HG02938 (cell line): ENCODE results near the gene APBB3.

Experiments
- ATAC-seq: cut with Tn5 transposase; IDR thresholded peaks from one replicate; pipeline ENCODE4 v1.9.1; 2021; ENCODE audit warnings: mild to moderate bottlenecking, moderate library complexity; ENCODE audit not compliant: unreplicated experiment

APBB3 gene

GRCh38 chr5:140556438-140556837, 8.0 kb downstream of the APBB3 start:
- ATAC-seq, result no peak

- ATAC-seq, result peak; percentile 33
Observed at GRCh38 chr5:140555747-140556312, 8.6 kb downstream of the APBB3 start.

GRCh38 chr5:140554454-140554853, 9.9 kb downstream of the APBB3 start:
- no peak for ATAC-seq

GRCh38 chr5:140553657-140554056, 10.7 kb downstream of the APBB3 start:
- ATAC-seq, result no peak

DNA sequence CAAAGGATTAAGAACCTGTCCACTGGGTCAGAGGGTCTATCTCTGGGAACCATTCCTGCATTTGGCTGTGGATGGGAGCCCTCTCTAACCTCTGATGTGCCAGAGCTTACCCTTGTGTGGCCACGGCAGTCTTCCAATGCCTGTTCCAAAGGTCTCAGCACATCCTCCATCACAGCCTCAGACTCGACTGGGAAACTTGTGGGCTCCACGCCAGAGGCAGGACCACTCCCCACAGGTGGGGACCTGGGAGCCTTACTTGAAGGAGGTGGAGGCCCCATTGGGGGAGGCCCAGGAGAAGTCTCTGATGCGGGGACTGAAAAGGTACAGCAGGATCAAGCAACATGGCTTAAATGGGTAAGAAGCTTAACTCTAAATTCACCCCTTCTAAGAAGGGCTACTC, 12.5 kb downstream of the APBB3 start:
- no peak for ATAC-seq

DNA sequence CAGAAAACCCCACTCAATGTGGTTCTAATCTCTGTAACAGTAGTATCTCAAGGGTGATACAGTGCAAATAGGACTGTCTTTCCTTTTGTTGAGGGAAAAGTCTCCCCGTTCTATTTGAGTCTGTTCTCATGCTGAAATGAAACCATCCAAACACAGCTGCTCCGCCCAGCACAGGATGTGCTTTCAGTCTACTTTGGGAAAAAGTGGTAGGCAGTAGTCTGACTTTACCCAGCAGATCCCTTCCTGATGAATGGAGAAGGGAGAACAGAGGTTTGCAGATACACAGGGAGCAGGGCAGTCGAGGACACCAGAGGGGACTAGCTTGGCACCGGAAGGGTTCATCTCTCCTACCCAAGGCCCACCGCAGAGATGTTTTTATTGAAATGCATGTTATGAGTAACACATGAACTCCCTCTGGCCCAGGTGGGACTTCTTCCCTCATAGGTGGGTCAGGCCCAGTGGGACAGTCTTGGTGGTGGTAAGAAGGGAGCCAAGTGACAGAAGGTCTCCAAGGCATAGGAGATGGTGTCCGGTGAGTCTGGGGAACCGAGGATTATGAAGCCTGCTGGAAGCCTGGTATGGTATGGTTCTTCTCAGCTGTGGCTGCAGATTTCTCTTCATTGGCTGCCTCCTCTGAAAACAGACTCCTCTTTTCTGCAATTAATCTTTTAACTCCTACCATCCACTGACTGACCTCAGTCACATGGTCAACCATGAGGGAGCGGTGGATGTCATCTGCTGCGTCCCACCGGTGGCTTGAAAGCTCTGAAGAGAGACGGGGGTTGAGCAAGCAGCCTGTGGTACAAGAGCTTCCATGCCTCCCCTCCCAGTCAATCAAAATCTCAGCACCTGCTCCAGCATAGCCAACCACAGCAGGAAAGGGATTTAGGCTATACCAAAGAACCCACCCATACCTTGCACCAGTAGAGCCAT, 14.0 kb downstream of the APBB3 start:
- no peak for ATAC-seq

DNA sequence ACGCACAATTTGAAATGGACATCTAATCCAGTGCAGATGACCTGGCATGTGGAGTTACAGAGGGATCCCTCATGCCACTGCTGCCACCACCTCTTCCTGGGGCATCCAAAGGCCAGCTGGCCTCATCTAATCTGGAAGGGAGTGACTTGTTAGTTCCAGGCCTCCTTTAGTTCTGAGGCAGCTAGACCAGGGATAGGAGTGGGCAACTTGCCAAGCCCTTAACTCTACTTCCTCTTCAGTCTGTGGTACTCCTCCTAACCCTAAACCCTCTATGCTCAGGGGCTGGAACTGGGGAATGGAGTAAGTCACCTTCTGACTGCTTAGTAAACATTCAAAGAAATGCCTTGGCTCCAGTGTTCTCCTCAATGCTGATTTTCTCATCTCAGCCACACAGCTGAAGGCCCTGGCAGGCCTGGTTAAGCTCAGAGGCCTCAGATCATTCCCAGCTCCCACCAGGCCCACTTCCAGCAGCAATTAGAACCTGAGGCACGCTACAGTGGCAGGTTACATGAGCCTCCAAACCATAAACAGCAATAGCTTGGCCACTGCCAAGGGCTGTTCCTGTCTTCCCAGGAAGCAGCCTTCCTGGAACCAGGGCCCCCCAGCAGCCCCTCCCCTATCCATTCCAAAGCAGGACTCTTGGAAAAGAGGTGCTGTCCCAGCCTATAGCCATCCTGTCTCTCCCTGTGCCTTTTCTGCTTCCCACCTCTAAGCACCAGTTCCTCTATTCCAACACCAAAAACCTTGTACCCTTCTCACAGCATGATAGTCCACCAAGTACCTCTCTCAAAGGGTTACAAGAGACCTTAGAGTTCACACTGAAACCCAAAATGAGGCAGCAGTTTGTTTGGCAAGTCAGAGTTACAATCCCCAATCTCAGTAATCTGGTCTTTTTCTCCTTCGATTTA, 14.9 kb downstream of the APBB3 start:
- ATAC-seq, result no peak

- ATAC-seq, result no peak
Observed at GRCh38 chr5:140548791-140549190, 15.6 kb downstream of the APBB3 start.

GRCh38 chr5:140548300-140548688, 16.1 kb downstream of the APBB3 start:
- ATAC-seq, result no peak

DNA sequence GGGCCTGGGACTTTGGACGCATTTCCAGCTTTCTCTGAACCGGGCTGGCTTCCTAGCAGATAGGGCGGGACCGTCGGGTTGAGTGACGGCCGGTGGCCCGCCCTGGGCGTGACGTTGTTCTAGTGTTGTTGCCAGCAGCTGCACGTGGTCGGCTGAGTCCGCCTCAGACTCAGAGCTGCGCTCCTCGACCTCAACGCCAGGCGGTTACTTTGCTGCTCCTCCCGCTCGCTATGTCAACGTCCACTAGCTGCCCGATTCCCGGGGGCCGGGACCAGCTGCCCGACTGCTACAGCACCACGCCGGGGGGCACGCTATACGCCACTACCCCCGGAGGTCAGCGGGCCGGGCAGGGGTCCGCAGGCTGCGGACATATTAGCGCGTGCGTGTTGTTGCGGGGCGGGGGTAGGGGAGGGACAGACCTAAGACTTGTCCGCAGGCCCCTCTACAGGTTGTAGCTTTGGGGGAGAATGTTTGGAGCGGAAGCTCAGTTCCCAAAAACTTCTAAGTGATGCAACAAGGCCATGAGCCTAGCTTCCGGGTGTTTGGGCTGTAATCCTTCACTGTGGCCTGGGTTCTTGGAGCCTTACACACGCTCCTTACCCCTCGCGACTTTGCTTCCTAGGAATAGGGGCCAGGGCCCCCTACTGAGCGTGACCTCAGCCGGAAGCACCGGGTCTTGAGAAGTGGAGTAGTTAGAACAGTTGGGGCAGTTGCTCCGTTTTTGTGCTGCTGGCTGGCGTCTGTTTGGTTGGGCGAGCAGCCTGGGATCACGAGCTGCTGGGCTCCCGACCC, 16.7 kb downstream of the APBB3 start, which contains the start of gene EIF4EBP3:
EIF4EBP3 (plus strand) TSS at position 155 of the 792 bp plus-strand sequence; CDS start at position 231, 76 bp downstream.
- ATAC-seq, result peak; percentile 97

GRCh38 chr5:140546851-140547507, 17.4 kb downstream of the APBB3 start:
- no peak for ATAC-seq

DNA sequence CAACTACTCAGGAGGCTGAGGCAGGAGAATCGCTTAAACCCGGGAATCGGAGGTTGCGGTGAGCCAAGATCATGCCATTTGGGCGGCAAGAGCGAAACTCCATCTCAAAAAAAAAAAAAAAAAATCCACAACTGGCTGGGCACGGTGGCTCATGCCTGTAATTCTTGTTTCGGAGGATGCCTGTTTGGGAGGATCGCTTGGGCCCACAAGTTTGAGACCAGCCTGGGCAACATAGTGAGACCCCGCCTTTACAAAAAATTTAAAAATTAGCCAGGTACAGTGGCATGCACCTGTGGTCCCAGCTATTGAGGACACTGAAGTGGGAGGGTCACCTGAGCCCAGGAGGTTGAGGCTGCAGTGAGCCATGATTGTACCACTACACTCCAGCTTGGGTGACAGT, 18.8 kb downstream of the APBB3 start:
- no peak for ATAC-seq

GRCh38 chr5:140544986-140545385, 19.4 kb downstream of the APBB3 start:
- ATAC-seq, result no peak

GRCh38 chr5:140542972-140543371, 21.4 kb downstream of the APBB3 start:
- ATAC-seq, result no peak

- no peak for ATAC-seq
Observed at GRCh38 chr5:140540227-140540626, 24.2 kb downstream of the APBB3 start.

- ATAC-seq, result no peak
Observed at GRCh38 chr5:140524003-140524402, 40.4 kb downstream of the APBB3 start.

- no peak for ATAC-seq
Observed at GRCh38 chr5:140513124-140513523, 51.3 kb downstream of the APBB3 start.

DNA sequence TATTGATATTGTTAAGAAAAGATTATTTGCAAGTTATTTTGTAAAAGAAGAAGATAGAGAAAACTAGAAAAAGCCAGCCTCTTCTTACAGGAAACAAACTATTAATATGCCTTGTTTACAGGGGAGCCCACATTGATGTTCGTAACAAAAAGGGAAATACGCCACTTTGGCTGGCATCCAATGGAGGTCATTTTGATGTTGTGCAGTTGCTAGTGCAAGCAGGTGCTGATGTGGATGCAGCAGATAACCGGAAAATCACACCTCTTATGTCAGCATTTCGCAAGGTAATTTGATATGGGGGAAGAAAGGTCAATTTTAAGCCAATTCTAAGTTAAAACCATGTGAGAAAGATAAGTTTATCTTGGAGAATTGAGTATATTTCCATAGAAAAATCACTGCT, 54.5 kb downstream of the APBB3 start:
- ATAC-seq, result no peak
